ENCODE data around the gene VWDE. TPM values are rescaled to one million over a fixed set of nuclear protein-coding genes. Genes with fewer than 3 reads are reported as not detected.
A peak's percentile ranks its signal among the peaks of the same experiment; 100 is the strongest.
"Not testable (repeated sequence)": the region's sequence is repeated elsewhere in the genome, so short reads cannot be mapped to it uniquely, and the experiment has no call there.

VWDE gene
- total RNA-seq, 1 donor from 2014 or later = not detected

DNA sequence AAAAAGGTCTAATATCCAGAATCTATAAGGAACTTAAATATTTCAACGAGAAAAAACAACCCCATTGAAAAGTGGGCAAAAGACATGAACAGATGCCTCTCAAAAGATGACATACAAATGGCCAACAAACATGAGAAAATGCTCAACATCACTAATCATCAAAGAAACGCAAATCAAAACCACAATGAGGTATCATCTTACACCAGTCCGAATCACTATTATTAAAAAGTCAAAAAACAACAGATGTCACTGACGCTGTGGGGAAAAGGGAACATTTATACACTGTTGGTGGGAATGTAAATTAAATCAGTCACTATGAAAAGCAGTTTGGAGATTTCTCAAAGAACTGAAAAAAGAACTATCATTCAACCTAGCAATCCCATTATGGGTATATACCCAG is 6.0 kb downstream of the VWDE start:
- DNase-seq (ENCODE audit: low read depth, low spot score) = no peak
- no peaks in the 10 kb centered on the region for H3K4me1 Mint-ChIP-seq
- peaks cover 34% of the 10 kb centered on the region for H3K27me3 Mint-ChIP-seq (ENCODE audit: low read depth)
- H3K36me3 Mint-ChIP-seq (ENCODE audit: low read depth) = peaks cover 6% of the 10 kb centered on the region
- H3K4me3 Mint-ChIP-seq = no peak overlapping the region
- H3K9me3 Mint-ChIP-seq = peaks cover 14% of the 10 kb centered on the region
- TF ChIP-seq, protein P1, sequence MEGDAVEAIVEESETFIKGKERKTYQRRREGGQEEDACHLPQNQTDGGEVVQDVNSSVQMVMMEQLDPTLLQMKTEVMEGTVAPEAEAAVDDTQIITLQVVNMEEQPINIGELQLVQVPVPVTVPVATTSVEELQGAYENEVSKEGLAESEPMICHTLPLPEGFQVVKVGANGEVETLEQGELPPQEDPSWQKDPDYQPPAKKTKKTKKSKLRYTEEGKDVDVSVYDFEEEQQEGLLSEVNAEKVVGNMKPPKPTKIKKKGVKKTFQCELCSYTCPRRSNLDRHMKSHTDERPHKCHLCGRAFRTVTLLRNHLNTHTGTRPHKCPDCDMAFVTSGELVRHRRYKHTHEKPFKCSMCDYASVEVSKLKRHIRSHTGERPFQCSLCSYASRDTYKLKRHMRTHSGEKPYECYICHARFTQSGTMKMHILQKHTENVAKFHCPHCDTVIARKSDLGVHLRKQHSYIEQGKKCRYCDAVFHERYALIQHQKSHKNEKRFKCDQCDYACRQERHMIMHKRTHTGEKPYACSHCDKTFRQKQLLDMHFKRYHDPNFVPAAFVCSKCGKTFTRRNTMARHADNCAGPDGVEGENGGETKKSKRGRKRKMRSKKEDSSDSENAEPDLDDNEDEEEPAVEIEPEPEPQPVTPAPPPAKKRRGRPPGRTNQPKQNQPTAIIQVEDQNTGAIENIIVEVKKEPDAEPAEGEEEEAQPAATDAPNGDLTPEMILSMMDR (conservative IDR thresholded peaks at IDR 0.05) = no peak
- no peak overlapping the region for H3K27ac Mint-ChIP-seq (ENCODE audit: unreplicated experiment)

DNA sequence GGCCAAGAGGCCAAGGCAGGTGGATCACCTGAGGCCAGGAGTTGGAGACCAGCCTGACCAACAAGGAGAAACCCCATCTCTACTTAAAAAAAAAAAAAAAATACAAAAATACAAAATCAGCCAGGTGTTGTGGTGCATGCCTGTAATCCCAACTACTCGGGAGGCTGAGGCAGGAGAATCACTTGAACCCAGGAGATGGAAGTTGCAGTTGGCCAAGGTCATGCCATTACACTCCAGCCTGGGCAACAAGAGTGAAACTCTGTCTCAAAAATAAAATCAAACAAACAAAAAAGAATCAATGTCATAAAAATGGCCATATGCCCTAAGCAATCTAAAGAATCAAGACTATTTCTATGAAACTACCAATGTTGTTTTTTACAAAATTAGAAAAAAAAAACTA is 7.0 kb downstream of the VWDE start:
- not testable (repeated sequence) for DNase-seq (ENCODE audit: low read depth, low spot score); H3K4me3 Mint-ChIP-seq; H3K27ac Mint-ChIP-seq (ENCODE audit: unreplicated experiment); H3K4me1 Mint-ChIP-seq; H3K36me3 Mint-ChIP-seq (ENCODE audit: low read depth)
- peaks cover 14% of the 10 kb centered on the region for H3K9me3 Mint-ChIP-seq
- peaks cover 24% of the 10 kb centered on the region for H3K27me3 Mint-ChIP-seq (ENCODE audit: low read depth)

DNA sequence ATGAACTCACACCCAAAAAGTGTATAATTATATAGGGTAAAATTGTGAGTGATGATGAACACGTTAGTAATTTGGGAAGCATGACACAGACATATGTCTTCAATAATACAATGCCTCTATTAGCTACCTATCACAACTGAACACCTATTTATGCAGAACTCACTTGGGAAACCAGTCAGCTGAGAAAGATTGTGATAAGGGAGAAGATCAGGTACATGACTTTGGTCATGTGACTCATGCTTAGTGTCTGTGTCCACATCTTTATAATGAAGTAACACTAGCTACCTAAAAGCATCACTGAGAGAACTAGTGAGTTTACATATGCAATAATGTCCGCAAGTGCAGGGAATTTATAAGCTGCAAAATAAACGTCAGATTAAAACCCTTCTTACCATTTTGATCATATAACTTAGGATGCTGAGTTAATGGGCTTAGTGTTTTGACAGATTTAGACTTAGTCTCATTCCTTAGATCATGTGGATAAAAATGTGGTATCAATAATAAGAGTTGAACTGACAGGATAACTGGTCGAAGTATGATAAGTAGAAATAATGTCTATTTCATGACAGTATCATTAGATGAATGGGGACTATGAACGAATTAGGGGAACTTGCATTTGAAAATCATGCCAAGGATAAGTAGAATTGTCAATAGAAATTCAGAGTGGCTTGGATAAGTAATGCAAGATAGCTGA is 11.6 kb downstream of the VWDE start:
- Mint-ChIP-seq H3K36me3 (ENCODE audit: low read depth) (no peaks in the 10 kb centered on the region), H3K4me3 (no peak overlapping the region), H3K27ac (ENCODE audit: unreplicated experiment) (peak overlapping the region; percentile 57), H3K4me1 (peaks cover 4% of the 10 kb centered on the region), H3K9me3 (no peaks in the 10 kb centered on the region), H3K27me3 (ENCODE audit: low read depth) (peaks cover 1% of the 10 kb centered on the region)
- no peak for DNase-seq (ENCODE audit: low read depth, low spot score)
- TF ChIP-seq, protein P1 (conservative IDR thresholded peaks at IDR 0.05) = no peak

DNA sequence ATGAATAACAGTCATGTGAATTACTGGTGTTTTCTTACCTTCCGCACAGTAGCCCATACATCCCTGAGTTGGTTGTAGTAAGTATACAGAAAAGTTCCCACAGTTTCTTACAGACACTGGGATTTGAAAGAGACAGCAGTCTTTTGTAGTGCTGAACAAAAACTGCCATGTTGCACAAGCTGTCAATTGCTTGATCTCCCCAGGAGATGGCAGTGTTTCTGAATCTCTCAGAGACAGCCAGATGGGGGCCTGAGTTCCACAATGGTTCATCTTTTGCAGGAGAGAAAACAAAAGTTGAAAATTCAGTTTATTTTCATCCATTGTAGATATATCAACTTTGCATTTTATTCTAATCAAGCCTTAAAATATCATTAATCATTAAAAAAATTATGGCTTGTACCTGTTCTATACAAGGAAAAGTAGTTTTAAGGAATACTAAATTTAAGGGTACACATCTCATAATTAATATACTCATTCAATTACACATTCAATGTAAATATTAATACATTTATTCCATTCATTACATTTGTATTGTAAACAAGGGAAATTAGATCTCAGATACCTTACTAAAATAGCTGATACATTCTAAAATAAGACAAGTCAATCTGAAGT is 14.5 kb downstream of the VWDE start:
- Mint-ChIP-seq H3K36me3 (ENCODE audit: low read depth) (no peaks in the 10 kb centered on the region), H3K9me3 (no peaks in the 10 kb centered on the region), H3K27ac (ENCODE audit: unreplicated experiment) (no peak overlapping the region), H3K4me1 (peaks cover 17% of the 10 kb centered on the region), H3K4me3 (no peak overlapping the region), H3K27me3 (ENCODE audit: low read depth) (no peaks in the 10 kb centered on the region)
- TF ChIP-seq, protein P1 (conservative IDR thresholded peaks at IDR 0.05) = peak; percentile 88
- DNase-seq (ENCODE audit: low read depth, low spot score) = peak; percentile 45

DNA sequence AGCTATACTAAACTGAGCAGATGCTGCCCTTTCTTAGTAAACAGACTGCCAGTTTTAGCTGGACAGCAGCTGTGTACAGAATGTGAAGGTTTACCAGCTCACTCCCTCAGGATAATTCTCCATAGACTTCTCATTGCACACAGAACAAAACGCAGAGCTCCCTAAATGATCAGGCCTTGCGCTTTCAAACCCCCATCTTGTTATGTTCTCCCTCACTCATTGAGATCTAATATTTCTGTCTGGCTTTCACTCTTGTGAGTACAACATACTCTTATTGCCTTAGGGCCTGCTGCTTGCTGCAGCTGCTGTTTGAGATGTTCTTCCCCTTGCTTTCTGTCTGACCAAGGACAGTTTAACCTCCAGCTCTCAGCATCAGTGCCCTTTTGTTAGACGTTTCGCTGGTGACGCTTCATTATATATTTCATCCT is 17.3 kb downstream of the VWDE start:
- TF ChIP-seq, protein P1 (conservative IDR thresholded peaks at IDR 0.05) = no peak
- H3K27ac Mint-ChIP-seq (ENCODE audit: unreplicated experiment) = peak overlapping the region; percentile 0
- DNase-seq (ENCODE audit: low read depth, low spot score) = no peak
- H3K4me3 Mint-ChIP-seq = no peak overlapping the region
- no peaks in the 10 kb centered on the region for H3K9me3 Mint-ChIP-seq
- no peaks in the 10 kb centered on the region for H3K36me3 Mint-ChIP-seq (ENCODE audit: low read depth)
- H3K4me1 Mint-ChIP-seq = peaks cover 17% of the 10 kb centered on the region
- H3K27me3 Mint-ChIP-seq (ENCODE audit: low read depth) = no peaks in the 10 kb centered on the region

DNA sequence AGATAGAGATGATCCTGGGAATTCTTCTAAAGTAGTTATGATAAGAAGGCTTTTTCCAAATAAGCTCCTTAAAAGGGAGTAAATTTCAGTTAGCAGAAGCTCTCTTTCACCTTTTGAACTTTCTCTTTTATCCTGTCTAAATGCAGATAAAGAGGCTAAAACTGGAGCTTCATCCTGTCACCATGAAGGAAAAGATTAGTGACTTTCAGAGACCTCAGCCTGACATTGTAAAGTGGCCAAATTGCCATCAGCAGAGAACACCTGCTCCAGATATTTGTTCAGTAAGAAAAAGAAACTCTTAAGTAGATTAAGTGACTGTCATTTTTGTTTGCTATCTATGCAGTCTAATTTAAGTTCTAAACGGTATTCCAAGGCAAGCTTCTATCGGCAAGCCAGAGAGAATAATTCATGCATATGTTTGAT is 18.3 kb downstream of the VWDE start:
- Mint-ChIP-seq H3K27me3 (ENCODE audit: low read depth) (no peaks in the 10 kb centered on the region), H3K4me3 (no peak overlapping the region), H3K4me1 (peaks cover 17% of the 10 kb centered on the region), H3K27ac (ENCODE audit: unreplicated experiment) (no peak overlapping the region), H3K36me3 (ENCODE audit: low read depth) (no peaks in the 10 kb centered on the region), H3K9me3 (no peaks in the 10 kb centered on the region)
- TF ChIP-seq, protein P1 (conservative IDR thresholded peaks at IDR 0.05) = no peak
- no peak for DNase-seq (ENCODE audit: low read depth, low spot score)
